Activated T-cell treated with anti-CD3 and anti-CD28 coated beads, Interleukin-2, amount 50 U/mL, for 24 hours (primary cell): ENCODE measurements around the gene GIGYF2.

Experiments
- DNase-seq: peaks from one replicate; pipeline ENCODE4 v3.0.0-alpha.2; 2020
- H3K27ac Mint-ChIP-seq: 2 replicates; pipeline ENCODE4 v1.8.0; 2020; ENCODE audit warnings: mild to moderate bottlenecking, mixed read lengths
- H3K27me3 Mint-ChIP-seq: 2 replicates; pipeline ENCODE4 v1.8.0; 2020; ENCODE audit warnings: mixed read lengths
- H3K36me3 Mint-ChIP-seq: 2 replicates; pipeline ENCODE4 v1.8.0; 2020; ENCODE audit warnings: low read depth, mixed read lengths
- H3K4me1 Mint-ChIP-seq: 2 replicates; pipeline ENCODE4 v1.8.0; 2020; ENCODE audit warnings: low read depth, mixed read lengths
- H3K4me3 Mint-ChIP-seq: 2 replicates; pipeline ENCODE4 v1.8.0; 2020; ENCODE audit warnings: mild to moderate bottlenecking, moderate library complexity, mixed read lengths
- H3K9me3 Mint-ChIP-seq: 2 replicates; pipeline ENCODE4 v1.8.0; 2020; ENCODE audit warnings: mixed read lengths

The GIGYF2 gene

GRCh38 chr2:232757905-232758304, 60.8 kb downstream of the GIGYF2 start:
- peak overlapping the region; percentile 23 for H3K27ac Mint-ChIP-seq

GRCh38 chr2:232761301-232761907, 64.3 kb downstream of the GIGYF2 start:
- Mint-ChIP-seq H3K36me3 (peaks cover 80% of the 10 kb centered on the region), H3K9me3 (no peaks in the 10 kb centered on the region)

More at GRCh38 chr2:232757905-232758304, 60.8 kb downstream of the GIGYF2 start:
- H3K4me1 Mint-ChIP-seq: peaks cover 19% of the 10 kb centered on the region
- no peaks in the 10 kb centered on the region for H3K9me3 Mint-ChIP-seq
- DNase-seq: no peak
- no peaks in the 10 kb centered on the region for H3K27me3 Mint-ChIP-seq
- H3K36me3 Mint-ChIP-seq: peaks cover 71% of the 10 kb centered on the region
- H3K4me3 Mint-ChIP-seq: no peak overlapping the region

GRCh38 chr2:232767866-232768265, 70.7 kb downstream of the GIGYF2 start:
- H3K4me3 Mint-ChIP-seq: no peak overlapping the region
- H3K27ac Mint-ChIP-seq: no peak overlapping the region
- H3K27me3 Mint-ChIP-seq: no peaks in the 10 kb centered on the region
- peaks cover 85% of the 10 kb centered on the region for H3K36me3 Mint-ChIP-seq
- DNase-seq: no peak
- no peaks in the 10 kb centered on the region for H3K9me3 Mint-ChIP-seq
- peaks cover 34% of the 10 kb centered on the region for H3K4me1 Mint-ChIP-seq

More at GRCh38 chr2:232761301-232761907, 64.3 kb downstream of the GIGYF2 start:
- Mint-ChIP-seq H3K4me1 (peaks cover 23% of the 10 kb centered on the region), H3K4me3 (no peak overlapping the region), H3K27me3 (no peaks in the 10 kb centered on the region), H3K27ac (no peak overlapping the region)
- DNase-seq: no peak

- peaks cover 41% of the 10 kb centered on the region for H3K4me1 Mint-ChIP-seq
- H3K4me3 Mint-ChIP-seq: no peak overlapping the region
- peaks cover 80% of the 10 kb centered on the region for H3K36me3 Mint-ChIP-seq
- H3K27ac Mint-ChIP-seq: no peak overlapping the region
- H3K27me3 Mint-ChIP-seq: no peaks in the 10 kb centered on the region
- DNase-seq: no peak
- no peaks in the 10 kb centered on the region for H3K9me3 Mint-ChIP-seq
These were observed 73.1 kb downstream of the GIGYF2 start for GRCh38 chr2:232770207-232770606.

GRCh38 chr2:232771870-232772269, 74.7 kb downstream of the GIGYF2 start:
- no peak for DNase-seq

GRCh38 chr2:232772531-232772930, 75.4 kb downstream of the GIGYF2 start:
- Mint-ChIP-seq H3K4me1 (peaks cover 30% of the 10 kb centered on the region), H3K27ac (peak overlapping the region; percentile 39), H3K27me3 (no peaks in the 10 kb centered on the region), H3K4me3 (no peak overlapping the region), H3K9me3 (no peaks in the 10 kb centered on the region), H3K36me3 (peaks cover 75% of the 10 kb centered on the region)
- no peak for DNase-seq

More at GRCh38 chr2:232771870-232772269, 74.7 kb downstream of the GIGYF2 start:
- H3K27ac Mint-ChIP-seq: no peak overlapping the region
- H3K27me3 Mint-ChIP-seq: no peaks in the 10 kb centered on the region
- peaks cover 30% of the 10 kb centered on the region for H3K4me1 Mint-ChIP-seq
- peaks cover 78% of the 10 kb centered on the region for H3K36me3 Mint-ChIP-seq
- no peaks in the 10 kb centered on the region for H3K9me3 Mint-ChIP-seq
- H3K4me3 Mint-ChIP-seq: no peak overlapping the region

- H3K27ac Mint-ChIP-seq: no peak overlapping the region
- no peaks in the 10 kb centered on the region for H3K27me3 Mint-ChIP-seq
- DNase-seq: no peak
- H3K4me1 Mint-ChIP-seq: peaks cover 30% of the 10 kb centered on the region
- peaks cover 69% of the 10 kb centered on the region for H3K36me3 Mint-ChIP-seq
- no peaks in the 10 kb centered on the region for H3K9me3 Mint-ChIP-seq
- H3K4me3 Mint-ChIP-seq: no peak overlapping the region
These were observed 76.7 kb downstream of the GIGYF2 start for GRCh38 chr2:232773815-232774214.

GRCh38 chr2:232776435-232776834, 79.3 kb downstream of the GIGYF2 start, which contains the start of gene KCNJ13:
Gene KCNJ13 (minus strand): TSS chr2:232776565. CDS start chr2:232771362, 5,203 bp downstream.
- Mint-ChIP-seq H3K27ac (no peak within 1 kb of the TSS), H3K27me3 (no peaks in the 10 kb centered on the region), H3K4me1 (peaks cover 24% of the 10 kb centered on the region), H3K4me3 (no peak within 1 kb of the TSS), H3K36me3 (peaks cover 64% of the 10 kb centered on the region), H3K9me3 (no peaks in the 10 kb centered on the region)
- DNase-seq: no peak

- no peaks in the 10 kb centered on the region for H3K27me3 Mint-ChIP-seq
- peaks cover 62% of the 10 kb centered on the region for H3K36me3 Mint-ChIP-seq
- H3K9me3 Mint-ChIP-seq: no peaks in the 10 kb centered on the region
- H3K4me3 Mint-ChIP-seq: no peak overlapping the region
- peaks cover 24% of the 10 kb centered on the region for H3K4me1 Mint-ChIP-seq
- no peak overlapping the region for H3K27ac Mint-ChIP-seq
- DNase-seq: no peak
These were observed 80.1 kb downstream of the GIGYF2 start for GRCh38 chr2:232777276-232777675.

- Mint-ChIP-seq H3K27ac (no peak overlapping the region), H3K4me1 (peaks cover 14% of the 10 kb centered on the region), H3K9me3 (no peaks in the 10 kb centered on the region), H3K4me3 (no peak overlapping the region), H3K36me3 (peaks cover 62% of the 10 kb centered on the region), H3K27me3 (no peaks in the 10 kb centered on the region)
- DNase-seq: no peak
These were observed 82.3 kb downstream of the GIGYF2 start for GRCh38 chr2:232779465-232779864.

- Mint-ChIP-seq H3K27me3 (no peaks in the 10 kb centered on the region), H3K4me3 (no peak overlapping the region), H3K36me3 (peaks cover 62% of the 10 kb centered on the region), H3K9me3 (no peaks in the 10 kb centered on the region), H3K27ac (no peak overlapping the region), H3K4me1 (peaks cover 16% of the 10 kb centered on the region)
- no peak for DNase-seq
These were observed 82.8 kb downstream of the GIGYF2 start for GRCh38 chr2:232779934-232780333.

- Mint-ChIP-seq H3K36me3 (peaks cover 65% of the 10 kb centered on the region), H3K9me3 (no peaks in the 10 kb centered on the region), H3K27me3 (no peaks in the 10 kb centered on the region), H3K4me3 (no peak overlapping the region), H3K27ac (peak overlapping the region; percentile 53), H3K4me1 (peaks cover 16% of the 10 kb centered on the region)
- DNase-seq: no peak
These were observed 84.6 kb downstream of the GIGYF2 start for GRCh38 chr2:232781765-232782164.

GRCh38 chr2:232783278-232783677, 86.1 kb downstream of the GIGYF2 start:
- Mint-ChIP-seq H3K27ac (no peak overlapping the region), H3K9me3 (no peaks in the 10 kb centered on the region), H3K36me3 (peaks cover 76% of the 10 kb centered on the region), H3K27me3 (no peaks in the 10 kb centered on the region), H3K4me1 (peaks cover 19% of the 10 kb centered on the region), H3K4me3 (no peak overlapping the region)
- no peak for DNase-seq

GRCh38 chr2:232787806-232788205, 90.7 kb downstream of the GIGYF2 start:
- no peak for DNase-seq
- Mint-ChIP-seq H3K4me1 (peaks cover 7% of the 10 kb centered on the region), H3K36me3 (peaks cover 84% of the 10 kb centered on the region), H3K9me3 (no peaks in the 10 kb centered on the region), H3K27ac (no peak overlapping the region), H3K27me3 (no peaks in the 10 kb centered on the region), H3K4me3 (no peak overlapping the region)

- Mint-ChIP-seq H3K36me3 (peaks cover 74% of the 10 kb centered on the region), H3K27ac (no peak overlapping the region), H3K4me3 (no peak overlapping the region), H3K4me1 (peaks cover 5% of the 10 kb centered on the region), H3K27me3 (no peaks in the 10 kb centered on the region), H3K9me3 (no peaks in the 10 kb centered on the region)
- no peak for DNase-seq
These were observed 92.0 kb downstream of the GIGYF2 start for GRCh38 chr2:232789082-232789481.
